Measurements from ENCODE around the gene TSPOAP1. TPM values are rescaled to one million over a fixed set of nuclear protein-coding genes. Genes with fewer than 3 reads are reported as not detected.

The TSPOAP1 gene
- total and polyA plus RNA-seq, 2 of the 4 experiments (the other 2 are of a cell fraction) = 0.90 to 1.6 TPM

- TF ChIP-seq CHD1 (IDR thresholded peaks at IDR 0.05; ENCODE audit: low read depth, low read length) = no peak
Observed at GRCh38 chr17:58283674-58284612, 44.7 kb downstream of the TSPOAP1 start (continued).

- ATAC-seq (ENCODE audit: low read depth) (no peak), DNase-seq (no peak)
- Histone ChIP-seq H3K9me3 (ENCODE audit: control insufficient read depth, insufficient read depth, low read length) (no peaks in the 10 kb centered on the region), H3K23ac (ENCODE audit: low read depth, low read length) (no peak overlapping the region), H3K4me3 (ENCODE audit: insufficient read depth, low read depth, low read length) (no peak overlapping the region), H2AK5ac (ENCODE audit: low read depth, low read length) (no peak overlapping the region), H3K14ac (replicated peaks; ENCODE audit: low read depth, low read length) (no peak overlapping the region), H3K27me3 (ENCODE audit: control insufficient read depth, insufficient read depth, low read length) (peaks cover 24% of the 10 kb centered on the region), H3K27ac (ENCODE audit: insufficient read depth, low read length) (no peak overlapping the region), H2BK20ac (ENCODE audit: low read depth, low read length) (no peak overlapping the region), H2BK5ac (ENCODE audit: low read depth, low read length, poor library complexity, severe bottlenecking) (no peak overlapping the region), H2AFZ (replicated peaks; ENCODE audit: low read length, poor library complexity) (no peak overlapping the region), H4K5ac (ENCODE audit: low read depth, low read length) (no peak overlapping the region), H2AK9ac (replicated peaks; ENCODE audit: low read depth, low read length, poor library complexity) (no peak overlapping the region), H4K8ac (ENCODE audit: low read depth in 2 of 2, low read length in 2 of 2) (no peak overlapping the region), H3K4me1 (ENCODE audit: control insufficient read depth, insufficient read depth, low read length) (no peaks in the 10 kb centered on the region), H3K79me1 (ENCODE audit: low read depth in 1 of 2, low read length in 2 of 2) (no peaks in the 10 kb centered on the region), H3K9me1 (ENCODE audit: insufficient read depth, low read length) (no peaks in the 10 kb centered on the region), H4K91ac (ENCODE audit: insufficient read depth, low read depth, low read length) (no peak overlapping the region), H4K20me1 (ENCODE audit: insufficient read depth, low read length) (no peaks in the 10 kb centered on the region), H3K36me3 (ENCODE audit: control insufficient read depth, insufficient read depth, low read length) (no peaks in the 10 kb centered on the region), H3K9ac (ENCODE audit: low read depth, low read length) (no peak overlapping the region), H2BK15ac (ENCODE audit: low read depth, low read length) (no peak overlapping the region), H3K4me2 (ENCODE audit: low read depth, low read length) (no peak overlapping the region), H2BK120ac (ENCODE audit: low read depth, low read length) (no peak overlapping the region), H3K4ac (ENCODE audit: low read depth, low read length) (no peak overlapping the region), H3K18ac (ENCODE audit: low read depth, low read length) (no peak overlapping the region), H3K56ac (ENCODE audit: extremely low read depth, insufficient read depth, low read length) (no peak overlapping the region)
- ChIA-PET POLR2A (ENCODE audit: unreplicated experiment) (no interaction called here), CTCF (no interaction called here)
- BruUV-seq (replicated peaks) = no TSS peak
- dilution Hi-C loops (cut with HindIII; ENCODE audit: low sequenced_read_pairs, unreplicated experiment) (no loop called here), intact Hi-C loops (cut with micrococcal nuclease) (no loop called here), in situ Hi-C loops (cut with MboI; ENCODE audit: low sequenced_read_pairs) (no loop called here)
- WGBS, 2 experiments (ENCODE audit: extremely low coverage in 2 of 2, insufficient read length in 1 of 2) = no CpG with 5 or more reads among the region's 6 CpGs
- TF ChIP-seq CEBPB (IDR thresholded peaks at IDR 0.05; ENCODE audit: low read depth, low read length) (no peak), FOS (IDR thresholded peaks at IDR 0.05; ENCODE audit: low read depth, low read length) (no peak), RFX5 (IDR thresholded peaks at IDR 0.05; ENCODE audit: low read depth, low read length) (no peak), NFE2L2 (IDR thresholded peaks at IDR 0.05; ENCODE audit: low read depth, low read length) (no peak), RCOR1 (IDR thresholded peaks at IDR 0.05; ENCODE audit: insufficient replicate concordance, low read length) (no peak), MXI1 (IDR thresholded peaks at IDR 0.05; ENCODE audit: borderline replicate concordance, low read depth, low read length) (no peak), CHD1 (IDR thresholded peaks at IDR 0.05; ENCODE audit: low read depth, low read length) (no peak), BHLHE40 (IDR thresholded peaks at IDR 0.05; ENCODE audit: low read depth, low read length) (no peak), CTCF (conservative IDR thresholded peaks at IDR 0.05; ENCODE audit: low read depth, low read length) (no peak), MAZ (IDR thresholded peaks at IDR 0.05; ENCODE audit: borderline replicate concordance, low read depth, low read length) (no peak), MAFK (IDR thresholded peaks at IDR 0.05; ENCODE audit: low read depth, low read length) (no peak), USF2 (IDR thresholded peaks at IDR 0.05; ENCODE audit: low read depth, low read length) (no peak)
Observed at GRCh38 chr17:58282442-58282841, 46.2 kb downstream of the TSPOAP1 start.

Measured in IMR-90 (cell line).